Activated CD4-positive, CD25-positive, alpha-beta regulatory T cell treated with anti-CD3 and anti-CD28 coated beads, Interleukin-2, amount 50 U/mL, for 16 hours (primary cell): ENCODE data around the gene ZSCAN22.

Source experiments
- DNase-seq: peaks from one replicate; pipeline ENCODE4 v3.0.0-alpha.2; 2020; ENCODE audit warnings: low read depth, low spot score

The ZSCAN22 gene

GRCh38 chr19:58351558-58351878 lies 24.7 kb downstream of the ZSCAN22 start:
- no peak for DNase-seq

GRCh38 chr19:58351990-58352755 lies 25.4 kb downstream of the ZSCAN22 start:
- DNase-seq: no peak

DNA sequence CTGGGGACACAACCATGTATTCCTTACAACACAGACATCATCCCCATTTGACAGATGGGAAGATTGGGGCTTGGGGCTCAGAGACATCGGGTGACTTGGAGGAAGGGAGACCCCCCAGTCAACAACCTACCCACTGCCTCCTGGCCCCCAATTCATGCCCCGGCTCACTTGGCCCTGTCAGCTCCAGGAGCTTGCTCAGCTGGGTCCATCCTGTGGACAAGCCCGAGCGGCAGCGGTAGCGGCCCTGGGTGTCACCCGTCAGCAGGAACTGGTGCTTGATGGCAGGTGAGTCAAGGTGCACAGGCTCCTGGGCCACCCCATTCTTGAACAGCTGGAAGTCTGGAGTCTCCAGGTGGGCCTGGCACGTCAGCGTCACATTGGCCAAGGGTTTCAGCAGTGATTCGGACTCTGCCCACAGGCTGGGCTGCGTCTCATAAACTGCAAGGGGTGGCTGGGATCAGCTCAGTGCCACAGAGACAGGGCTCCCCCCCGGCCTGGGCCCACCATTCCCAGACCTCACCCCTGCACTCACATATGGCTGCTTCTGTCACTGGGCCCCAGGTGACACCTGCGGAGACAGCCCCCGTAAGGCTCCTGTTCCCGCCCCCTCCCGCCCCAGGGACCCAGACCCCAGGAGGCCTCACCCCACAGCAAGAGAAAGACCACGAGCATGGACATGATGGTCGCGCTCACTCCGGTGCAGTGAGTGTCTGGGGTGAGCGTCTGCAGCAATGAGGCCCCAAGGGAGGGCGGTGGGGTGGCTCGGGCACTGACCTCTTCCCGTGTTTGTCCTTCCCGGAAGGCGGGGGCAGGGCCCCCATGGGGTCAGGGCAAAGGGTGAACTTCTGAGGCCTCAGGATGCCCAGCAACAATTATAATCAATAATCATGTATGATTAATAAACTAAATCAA lies 26.2 kb downstream of the ZSCAN22 start, which contains the start of gene A1BG:
TSS of gene A1BG (minus strand) at position 733 of the 912 bp plus-strand sequence. CDS start at position 678, 55 bp downstream.
- no peak for DNase-seq

DNA sequence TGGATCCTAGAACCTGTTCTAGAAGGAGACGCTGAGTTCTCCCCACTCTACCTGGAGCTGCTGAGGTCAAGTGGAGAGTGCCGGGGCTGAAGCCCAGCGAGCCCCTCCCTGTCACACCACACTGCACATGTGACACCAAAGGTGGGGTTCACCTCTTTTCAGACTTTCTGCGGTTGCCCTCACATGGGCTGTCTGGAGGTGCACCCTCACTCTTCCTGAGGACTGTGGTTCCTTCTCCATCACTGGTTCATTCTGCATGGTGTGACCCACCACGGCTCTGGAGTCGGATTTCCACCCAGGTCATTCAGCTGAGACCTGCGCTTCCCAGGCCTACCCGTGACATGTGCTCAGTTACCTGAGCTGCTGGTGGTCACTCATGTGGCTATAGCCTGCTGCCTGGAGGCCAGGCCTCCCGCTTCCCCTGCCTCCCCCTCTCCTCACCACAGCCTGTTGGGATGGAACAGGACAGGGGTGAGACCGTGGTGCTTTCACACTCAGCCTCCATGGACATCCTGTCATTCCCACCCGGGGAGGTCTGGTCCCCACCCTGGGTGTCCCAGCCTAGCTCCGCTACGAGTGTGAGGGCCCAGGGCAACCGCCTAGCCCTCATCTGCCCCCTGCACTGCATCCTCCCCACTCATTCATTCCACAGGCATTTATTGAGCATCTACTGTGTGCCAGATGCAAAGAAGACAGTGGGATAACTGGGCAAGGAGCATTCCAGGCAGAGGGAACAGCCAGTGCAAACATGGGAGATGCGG lies 27.1 kb downstream of the ZSCAN22 start:
- DNase-seq: no peak

GRCh38 chr19:58354478-58355030 lies 27.8 kb downstream of the ZSCAN22 start:
- DNase-seq: no peak

DNA sequence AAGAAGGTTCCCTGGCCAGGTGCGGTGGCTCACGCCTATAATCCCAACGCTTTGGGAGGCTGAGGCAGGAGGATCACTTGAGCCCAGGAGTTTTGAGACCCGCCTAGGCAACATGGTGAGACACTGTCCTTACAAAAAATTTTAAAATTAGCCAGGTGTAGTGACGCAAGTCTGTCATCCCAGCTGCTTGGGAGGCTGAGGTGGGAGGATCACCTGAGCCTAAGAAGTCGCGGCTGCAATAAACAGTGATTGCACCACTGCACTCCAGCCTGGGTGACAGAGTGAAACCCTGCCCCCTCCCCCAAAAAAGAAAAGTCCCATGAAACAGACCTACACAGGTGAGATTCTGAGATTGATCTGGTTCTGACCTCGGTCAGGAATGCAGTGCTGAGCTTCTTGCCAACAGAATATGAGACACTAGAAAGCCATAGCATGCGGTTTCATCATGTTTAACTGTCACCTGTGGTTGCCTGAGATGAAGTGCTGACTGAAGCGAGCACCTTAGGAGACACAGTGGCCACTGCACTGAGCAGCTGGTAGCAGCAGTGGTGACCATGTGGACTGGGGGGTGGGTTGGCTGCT lies 28.5 kb downstream of the ZSCAN22 start:
- DNase-seq: no peak

GRCh38 chr19:58355908-58356765 lies 29.3 kb downstream of the ZSCAN22 start:
- no peak for DNase-seq

DNA sequence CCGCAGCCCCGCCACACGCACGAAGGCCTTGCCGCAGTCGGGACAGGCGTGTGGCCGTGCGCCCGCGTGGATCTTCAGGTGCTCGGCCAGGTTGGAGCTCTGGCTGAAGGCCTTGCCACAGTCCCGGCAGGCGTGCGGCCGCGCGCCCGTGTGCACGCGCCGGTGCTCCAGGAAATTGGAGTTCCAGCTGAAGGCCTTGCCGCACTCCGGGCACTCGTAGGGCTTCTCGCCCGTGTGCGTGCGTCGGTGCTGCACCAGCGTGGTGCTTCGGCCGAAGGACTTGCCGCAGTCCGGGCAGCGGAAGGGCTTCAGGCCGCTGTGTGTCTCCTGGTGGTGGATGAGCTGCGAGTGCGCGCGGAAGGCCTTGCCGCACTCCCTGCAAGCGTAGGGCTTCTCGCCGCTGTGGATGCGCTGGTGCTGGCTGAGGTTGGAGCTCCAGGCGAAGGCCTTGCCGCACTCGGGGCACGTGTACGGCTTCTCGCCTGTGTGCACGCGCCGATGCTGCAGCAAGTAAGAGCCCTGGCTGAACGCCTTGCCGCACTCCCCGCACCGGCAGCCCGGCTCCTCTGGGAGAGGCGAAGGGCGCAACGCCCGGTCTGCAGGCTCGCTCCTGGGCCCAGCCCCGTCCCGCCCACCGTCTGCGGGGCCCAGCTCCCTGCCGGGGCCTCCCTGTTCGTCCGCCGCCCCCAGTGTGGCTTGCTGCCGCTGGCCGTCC lies 30.1 kb downstream of the ZSCAN22 start:
- DNase-seq: no peak

- no peak for DNase-seq
These were observed 30.8 kb downstream of the ZSCAN22 start for GRCh38 chr19:58357481-58358145.

DNA sequence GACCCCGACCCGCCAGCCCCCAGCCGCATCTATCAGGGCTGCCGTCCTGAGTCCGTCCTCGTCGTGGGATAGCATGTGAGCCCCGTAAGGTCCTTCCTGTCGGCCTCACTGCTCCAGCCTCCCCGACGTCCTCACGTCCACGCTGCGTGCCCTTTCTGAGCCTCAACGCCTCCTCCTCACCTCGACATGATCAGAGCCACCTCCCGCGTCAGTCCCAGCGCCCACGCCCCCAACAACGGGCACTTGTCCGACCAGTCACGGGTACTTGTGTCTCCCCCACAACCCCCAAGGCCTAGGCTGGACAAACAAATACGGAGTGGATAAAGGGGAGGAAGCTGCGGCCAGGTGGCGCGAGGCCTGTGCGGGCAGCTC lies 35.1 kb downstream of the ZSCAN22 start:
- no peak for DNase-seq

GRCh38 chr19:58362272-58362994 lies 35.6 kb downstream of the ZSCAN22 start, which contains the start of gene ZNF497:
Gene ZNF497 (minus strand): TSS chr19:58362751. CDS start chr19:58357635, 5,116 bp downstream.
- peak; percentile 89 for DNase-seq

GRCh38 chr19:58364146-58364545 lies 37.4 kb downstream of the ZSCAN22 start:
- no peak for DNase-seq

- no peak for DNase-seq
These were observed 40.0 kb downstream of the ZSCAN22 start for GRCh38 chr19:58366585-58367430.

DNA sequence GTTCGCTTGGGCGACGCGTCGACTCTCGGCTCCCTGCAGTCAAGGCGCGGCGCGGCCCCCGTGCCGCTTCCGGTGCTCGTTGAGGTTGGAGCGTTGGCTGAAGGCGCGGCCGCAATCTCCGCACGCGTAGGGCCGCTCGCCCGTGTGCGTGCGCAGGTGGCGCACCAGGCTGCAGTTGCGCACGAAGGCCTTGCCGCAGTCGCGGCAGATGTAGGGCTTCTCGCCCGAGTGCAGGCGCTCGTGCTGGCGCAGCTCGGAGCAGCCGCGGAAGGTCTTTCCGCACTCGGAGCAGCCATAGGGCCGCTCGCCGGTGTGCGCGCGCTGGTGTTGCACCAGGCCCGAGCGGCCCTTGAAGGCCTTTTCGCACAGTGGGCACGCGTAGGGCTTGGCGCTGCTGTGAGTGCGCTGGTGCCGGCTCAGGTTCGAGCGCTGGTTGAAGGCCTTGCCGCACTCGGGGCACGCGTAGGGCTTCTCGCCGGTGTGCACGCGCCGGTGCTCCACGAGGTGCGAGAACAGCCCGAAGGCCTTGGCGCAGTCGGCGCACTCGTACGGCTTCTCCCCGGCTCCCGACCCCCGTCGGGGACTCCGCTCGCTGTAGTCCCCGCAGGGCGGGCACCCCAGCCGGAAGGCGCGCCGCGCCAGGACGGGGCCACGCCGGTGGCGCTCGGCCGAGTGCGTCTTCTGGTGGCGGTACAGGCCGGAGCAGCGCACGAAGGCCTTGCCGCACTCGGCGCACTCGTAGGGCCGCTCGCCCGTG lies 41.1 kb downstream of the ZSCAN22 start:
- no peak for DNase-seq

- DNase-seq: no peak
These were observed 42.0 kb downstream of the ZSCAN22 start for GRCh38 chr19:58368561-58369360.
